Trophoblast cell (in vitro differentiated cells and primary cell): ENCODE results near the gene CSTF2T.

Source experiments
- DNase-seq, 2 donors: peaks; one replicate each; pipeline ENCODE4 v3.0.0-alpha.2; 2016
- H2AFZ ChIP-seq: 2 replicates; pipeline ENCODE4 v1.6.1; 2013; ENCODE audit warnings: low read length, moderate library complexity, mild to moderate bottlenecking; ENCODE audit not compliant: insufficient read depth, poor library complexity
- H2AK5ac ChIP-seq: 2 replicates; pipeline ENCODE4 v1.6.1; 2013; ENCODE audit warnings: mild to moderate bottlenecking, low read length
- H2BK120ac ChIP-seq: 2 replicates; pipeline ENCODE4 v1.6.1; 2013; ENCODE audit warnings: low read length, mild to moderate bottlenecking, moderate library complexity; ENCODE audit not compliant: insufficient read depth, poor library complexity
- H2BK12ac ChIP-seq: 2 replicates; pipeline ENCODE4 v1.6.1; 2013; ENCODE audit warnings: mild to moderate bottlenecking, low read length, moderate library complexity
- H2BK5ac ChIP-seq: 2 replicates; pipeline ENCODE4 v1.6.1; 2013; ENCODE audit warnings: low read length, low read depth, moderate library complexity, mild to moderate bottlenecking; ENCODE audit not compliant: poor library complexity
- H3K14ac ChIP-seq: 2 replicates; pipeline ENCODE4 v1.6.1; 2013; ENCODE audit warnings: mild to moderate bottlenecking, low read length
- H3K18ac ChIP-seq: 2 replicates; pipeline ENCODE4 v1.6.1; 2013; ENCODE audit warnings: mild to moderate bottlenecking, low read length
- H3K23ac ChIP-seq: 2 replicates; pipeline ENCODE4 v1.6.1; 2013; ENCODE audit warnings: low read length
- H3K27ac ChIP-seq: 2 replicates; pipeline ENCODE4 v1.5.1; 2013; ENCODE audit warnings: low read depth, mild to moderate bottlenecking, inconsistent platforms, low read length, moderate library complexity
- H3K27me3 ChIP-seq: 2 replicates; pipeline ENCODE4 v1.6.1; 2013; ENCODE audit warnings: inconsistent platforms, mild to moderate bottlenecking, low read length, moderate library complexity; ENCODE audit not compliant: insufficient read depth
- H3K36me3 ChIP-seq, 2 experiments: 1 replicate in 1 of 2; 2 replicates in 1 of 2; pipeline ENCODE4 v1.6.1; 2013; ENCODE audit warnings: low read length in 2 of 2, mild to moderate bottlenecking in 2 of 2, moderate library complexity in 1 of 2; ENCODE audit not compliant: insufficient read depth in 2 of 2, control insufficient read depth in 1 of 2
- H3K4ac ChIP-seq: 2 replicates; pipeline ENCODE4 v1.6.1; 2013; ENCODE audit warnings: low read depth, mild to moderate bottlenecking, low read length, moderate library complexity
- H3K4me1 ChIP-seq, 2 experiments: 1 replicate in 1 of 2; 2 replicates in 1 of 2; pipeline ENCODE4 v1.6.1; 2013; ENCODE audit warnings: low read length in 2 of 2, mild to moderate bottlenecking in 2 of 2, moderate library complexity in 1 of 2; ENCODE audit not compliant: insufficient read depth in 2 of 2, control insufficient read depth in 1 of 2
- H3K4me2 ChIP-seq: 2 replicates; pipeline ENCODE4 v1.6.1; 2013; ENCODE audit warnings: inconsistent platforms, mild to moderate bottlenecking, low read length, moderate library complexity
- H3K4me3 ChIP-seq: 2 replicates; pipeline ENCODE4 v1.5.1; 2013; ENCODE audit warnings: mild to moderate bottlenecking, low read depth, low read length, inconsistent platforms
- H3K79me1 ChIP-seq: one replicate; pipeline ENCODE4 v1.6.1; 2013; ENCODE audit warnings: low read length
- H3K79me2 ChIP-seq: 2 replicates; pipeline ENCODE4 v1.6.1; 2013; ENCODE audit warnings: low read length, mild to moderate bottlenecking; ENCODE audit not compliant: control insufficient read depth, insufficient read depth, poor library complexity
- H3K9ac ChIP-seq: 2 replicates; pipeline ENCODE4 v1.6.1; 2013; ENCODE audit warnings: mild to moderate bottlenecking, low read length
- H3K9me3 ChIP-seq: 2 replicates; pipeline ENCODE4 v1.6.1; 2013; ENCODE audit warnings: low read depth, mild to moderate bottlenecking, control low read depth, inconsistent platforms, low read length; ENCODE audit not compliant: insufficient read depth
- H4K12ac ChIP-seq: 2 replicates; pipeline ENCODE4 v1.6.1; 2013; ENCODE audit warnings: low read depth, mild to moderate bottlenecking, low read length, moderate library complexity
- H4K8ac ChIP-seq: 2 replicates; pipeline ENCODE4 v1.6.1; 2013; ENCODE audit warnings: low read depth, mild to moderate bottlenecking, low read length, moderate library complexity
- H4K91ac ChIP-seq: one replicate; pipeline ENCODE4 v1.6.1; 2013; ENCODE audit warnings: low read depth, mild to moderate bottlenecking, low read length, moderate library complexity
- WGBS: extraction: QIAGEN DNeasy Blood & Tissue Kit; methylation state at CpG from one replicate; pipeline ENCODE4 v1.1.7; 2013; ENCODE audit warnings: missing lambda C conversion rate; ENCODE audit not compliant: insufficient read length, insufficient coverage; ENCODE audit errors: extremely low coverage; 5-methylcytosine and 5-hydroxymethylcytosine counted together

CSTF2T gene

DNA sequence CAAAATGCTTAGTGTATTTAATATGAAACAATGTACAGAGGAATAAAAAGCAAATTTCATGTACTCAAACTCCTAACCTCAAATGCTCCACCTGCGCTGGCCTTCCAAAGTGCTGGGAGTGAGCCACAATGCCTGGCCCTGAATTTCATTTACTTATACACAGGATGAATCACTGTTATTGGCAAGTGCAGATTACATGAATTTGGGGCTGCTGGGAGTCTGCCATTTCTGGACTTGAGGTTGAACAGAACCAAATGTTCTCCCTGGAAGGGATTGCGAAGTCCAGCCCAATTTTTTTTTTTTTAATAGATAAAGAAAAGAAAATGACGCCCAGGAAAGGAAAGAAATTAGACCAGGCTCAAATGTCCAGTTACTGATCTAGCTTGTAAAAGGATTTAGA lies 6.8 kb upstream of the CSTF2T start:
- no peaks in the 10 kb centered on the region for H3K9me3 ChIP-seq
- no peak overlapping the region for H3K4me3 ChIP-seq
- H2AK5ac ChIP-seq = no peak overlapping the region
- H3K27me3 ChIP-seq = no peaks in the 10 kb centered on the region
- no peak overlapping the region for H3K18ac ChIP-seq
- no peak overlapping the region for H2AFZ ChIP-seq
- H2BK120ac ChIP-seq = no peak overlapping the region
- H3K4ac ChIP-seq = no peak overlapping the region
- H3K79me2 ChIP-seq = no peaks in the 10 kb centered on the region
- no peak overlapping the region for H2BK12ac ChIP-seq
- H3K27ac ChIP-seq = no peak overlapping the region
- H4K91ac ChIP-seq = no peak overlapping the region
- H3K23ac ChIP-seq = no peak overlapping the region
- H4K8ac ChIP-seq = no peak overlapping the region
- no peaks in the 10 kb centered on the region for H3K4me1 ChIP-seq
- no peak overlapping the region for H2BK5ac ChIP-seq
- DNase-seq = no peak
- H3K4me2 ChIP-seq = no peak overlapping the region
- no CpG with 5 or more reads among the region's 3 CpGs for WGBS
- no peaks in the 10 kb centered on the region for H3K79me1 ChIP-seq
- no peak overlapping the region for H4K12ac ChIP-seq
- H3K14ac ChIP-seq = no peak overlapping the region
- no peak overlapping the region for H3K9ac ChIP-seq
- no peaks in the 10 kb centered on the region for H3K36me3 ChIP-seq

DNA sequence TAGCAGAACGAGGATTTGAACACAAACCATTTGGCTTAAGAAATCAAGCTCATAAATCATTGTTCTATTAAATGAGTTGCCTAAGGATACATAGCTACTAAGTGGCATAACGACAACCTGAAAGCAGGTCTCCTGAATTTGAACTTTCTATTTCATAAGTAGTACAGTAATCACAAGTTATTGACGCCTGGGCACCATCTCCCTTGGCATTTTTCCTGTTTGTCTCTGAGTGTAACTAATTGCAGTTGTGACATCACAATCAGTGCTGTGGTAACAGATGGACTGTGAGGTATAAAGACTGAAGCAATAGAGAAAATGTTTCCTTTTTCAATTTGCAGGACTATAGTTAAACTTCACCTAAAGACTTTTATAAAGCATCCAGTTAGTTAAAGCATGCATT lies 6.4 kb upstream of the CSTF2T start:
- Histone ChIP-seq H3K18ac (no peak overlapping the region), H2AK5ac (no peak overlapping the region), H3K4ac (no peak overlapping the region), H3K4me2 (no peak overlapping the region), H3K14ac (no peak overlapping the region), H3K4me1 (no peaks in the 10 kb centered on the region), H2AFZ (no peak overlapping the region), H2BK120ac (no peak overlapping the region), H4K12ac (no peak overlapping the region), H3K36me3 (no peaks in the 10 kb centered on the region), H2BK5ac (no peak overlapping the region), H3K27ac (no peak overlapping the region), H3K9me3 (no peaks in the 10 kb centered on the region), H3K4me3 (no peak overlapping the region), H3K79me1 (no peaks in the 10 kb centered on the region), H3K23ac (no peak overlapping the region), H2BK12ac (no peak overlapping the region), H3K27me3 (no peaks in the 10 kb centered on the region), H4K8ac (no peak overlapping the region), H3K9ac (no peak overlapping the region), H3K79me2 (no peaks in the 10 kb centered on the region), H4K91ac (no peak overlapping the region)
- no CpG with 5 or more reads among the region's 3 CpGs for WGBS
- no peak for DNase-seq

DNA sequence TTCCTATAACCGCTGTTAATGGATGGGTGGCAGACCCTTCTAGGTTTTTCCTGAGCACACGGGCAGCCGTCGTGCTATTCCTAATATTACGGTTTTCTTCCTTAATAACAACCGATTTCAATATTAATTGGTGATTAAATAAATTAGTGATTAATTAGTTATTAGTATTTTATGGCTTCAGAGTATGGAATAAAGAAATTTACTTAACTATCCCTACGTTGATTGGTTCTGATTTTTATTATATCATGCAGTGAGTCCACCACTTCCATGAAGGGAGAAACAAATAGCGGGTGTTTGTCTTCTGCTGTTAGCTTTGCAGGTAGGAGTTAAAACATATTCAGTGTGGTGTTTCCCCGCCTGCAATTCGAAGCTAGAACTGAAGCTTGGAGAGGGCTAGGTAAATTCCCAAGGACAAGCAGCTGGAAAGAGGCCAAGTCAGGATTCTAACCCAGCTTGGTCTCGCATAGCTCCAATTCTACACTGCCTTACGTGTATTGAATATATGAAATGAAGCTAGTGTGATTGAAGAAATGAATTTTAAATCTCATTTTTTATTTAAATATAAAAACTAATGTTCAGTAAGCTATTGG lies 928 bp upstream of the CSTF2T start:
- Histone ChIP-seq H3K4me1 (peaks cover 5 to 9% of the 10 kb centered on the region in 2 experiments), H2BK120ac (no peak overlapping the region), H3K79me2 (peaks cover 11% of the 10 kb centered on the region), H2BK5ac (no peak overlapping the region), H2AFZ (peak overlapping the region; percentile 14), H2BK12ac (no peak overlapping the region), H4K91ac (peak overlapping the region; percentile 8), H3K9me3 (no peaks in the 10 kb centered on the region), H3K79me1 (peaks cover 7% of the 10 kb centered on the region), H3K14ac (no peak overlapping the region), H3K4ac (no peak overlapping the region), H2AK5ac (no peak overlapping the region), H4K8ac (peak overlapping the region; percentile 18), H3K9ac (no peak overlapping the region), H3K23ac (no peak overlapping the region), H3K27me3 (no peaks in the 10 kb centered on the region), H3K27ac (no peak overlapping the region), H3K4me2 (peak overlapping the region; percentile 79), H4K12ac (no peak overlapping the region), H3K4me3 (no peak overlapping the region), H3K18ac (no peak overlapping the region), H3K36me3 (peaks cover 4 to 9% of the 10 kb centered on the region in 2 experiments)
- DNase-seq = peak in 1 of 2 donors; percentile 19
- WGBS = no CpG with 5 or more reads among the region's 12 CpGs

DNA sequence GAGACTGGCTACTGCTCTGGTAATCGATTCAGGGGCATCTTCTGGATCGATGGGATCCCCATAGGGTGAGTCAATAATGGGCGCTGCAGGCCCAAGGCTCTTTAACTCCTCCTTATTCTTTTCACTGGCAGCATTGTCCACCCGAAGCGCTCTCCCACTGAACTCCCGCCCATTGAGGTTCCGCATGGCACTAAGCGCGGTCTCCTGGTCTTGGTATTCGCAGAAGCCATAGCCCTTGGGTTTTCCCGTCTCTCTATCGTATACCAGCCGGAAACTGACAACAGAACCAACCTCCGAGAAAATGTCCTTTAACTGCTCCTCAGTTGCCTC lies 285 bp downstream of the CSTF2T start:
- H3K79me1 ChIP-seq = peaks cover 7% of the 10 kb centered on the region
- WGBS = no CpG with 5 or more reads among the region's 14 CpGs
- no peak overlapping the region for H2BK120ac ChIP-seq
- H3K36me3 ChIP-seq = peaks cover 4 to 9% of the 10 kb centered on the region in 2 experiments
- H3K4me3 ChIP-seq = peak overlapping the region; percentile 80
- H3K27ac ChIP-seq = peak overlapping the region; percentile 29
- peak overlapping the region; percentile 45 for H3K14ac ChIP-seq
- H3K79me2 ChIP-seq = peaks cover 11% of the 10 kb centered on the region
- no peak overlapping the region for H2BK12ac ChIP-seq
- H3K4me1 ChIP-seq = peaks cover 5 to 9% of the 10 kb centered on the region in 2 experiments
- H2AK5ac ChIP-seq = no peak overlapping the region
- DNase-seq = no peak
- peak overlapping the region; percentile 80 for H4K8ac ChIP-seq
- no peak overlapping the region for H2BK5ac ChIP-seq
- H3K27me3 ChIP-seq = no peaks in the 10 kb centered on the region
- peak overlapping the region; percentile 79 for H3K4me2 ChIP-seq
- H4K12ac ChIP-seq = peak overlapping the region; percentile 66
- H3K18ac ChIP-seq = peak overlapping the region; percentile 50
- H3K9me3 ChIP-seq = no peaks in the 10 kb centered on the region
- H4K91ac ChIP-seq = peak overlapping the region; percentile 72
- H3K23ac ChIP-seq = no peak overlapping the region
- H2AFZ ChIP-seq = peak overlapping the region; percentile 61
- H3K9ac ChIP-seq = peak overlapping the region; percentile 81
- H3K4ac ChIP-seq = peak overlapping the region; percentile 28
